DMS53 treated with DMSO at 0.1 percent for 48 hours (cell line): Measurements from ENCODE around the gene POLRMT.

Source experiments
- DNase-seq: peaks from one replicate; lab custom pipeline; 2025; ENCODE audit not compliant: unreplicated experiment; lab: John Stamatoyannopoulos, UW

The POLRMT gene

DNA sequence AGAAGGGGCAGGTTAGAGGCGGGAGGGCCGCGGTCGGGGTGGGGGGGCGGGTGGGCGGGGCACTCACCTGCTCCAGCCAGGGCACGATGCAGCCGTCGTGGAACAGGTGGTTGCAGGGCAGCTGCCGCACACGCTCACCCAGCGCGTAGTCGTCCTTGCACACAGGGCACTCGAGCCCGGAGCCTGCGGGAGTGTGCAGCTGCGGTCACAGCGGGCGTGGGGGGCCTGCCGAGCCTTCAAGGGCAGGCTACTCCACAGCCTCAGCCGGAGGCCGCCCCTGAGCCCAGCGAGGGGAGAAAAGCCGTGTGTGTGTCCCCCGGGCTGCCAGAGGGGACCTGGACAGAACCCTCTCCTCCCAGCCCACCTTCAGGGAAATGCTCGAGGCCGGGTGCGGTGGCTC lies 15.0 kb upstream of the POLRMT start:
- no peak for DNase-seq

DNA sequence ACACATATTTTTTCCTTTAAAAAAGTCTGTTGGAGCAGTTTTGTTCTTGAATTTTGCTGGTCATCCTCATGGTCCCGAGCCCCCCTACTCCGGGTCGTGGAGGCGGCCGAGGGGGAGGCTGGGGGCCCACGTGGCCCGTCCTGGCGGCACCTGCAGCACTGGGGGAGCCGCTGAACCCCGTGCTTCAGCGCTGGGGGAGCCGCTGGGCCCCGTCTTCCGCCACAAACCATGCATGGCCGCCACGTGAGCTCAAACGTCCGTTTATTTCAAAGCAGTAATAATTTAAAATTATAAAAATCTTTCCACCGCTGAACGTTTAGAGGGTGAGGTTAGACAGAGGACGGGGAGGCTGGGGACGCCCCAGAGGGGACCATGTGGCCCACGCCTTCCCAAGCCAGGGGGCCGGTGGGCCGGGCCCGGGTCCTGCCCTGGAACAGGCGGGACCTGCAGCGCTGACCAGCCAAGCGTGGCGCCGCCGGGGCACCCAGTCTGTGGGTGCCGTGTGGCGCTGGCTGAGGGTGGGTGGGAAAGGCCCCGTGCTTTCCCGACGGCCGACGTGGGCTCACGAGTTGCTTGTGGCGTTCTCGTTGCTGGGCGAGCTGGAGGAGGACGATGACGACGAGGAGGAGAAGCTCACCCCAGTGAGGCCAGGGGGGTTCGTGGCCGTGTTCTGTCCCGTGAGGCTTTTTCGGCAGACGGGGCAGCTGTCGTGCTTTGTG lies 14.4 kb upstream of the POLRMT start:
- no peak for DNase-seq

GRCh38 chr19:646779-647565 lies 13.6 kb upstream of the POLRMT start:
- no peak for DNase-seq

- no peak for DNase-seq
These were observed 12.8 kb upstream of the POLRMT start for GRCh38 chr19:645912-646778.

DNA sequence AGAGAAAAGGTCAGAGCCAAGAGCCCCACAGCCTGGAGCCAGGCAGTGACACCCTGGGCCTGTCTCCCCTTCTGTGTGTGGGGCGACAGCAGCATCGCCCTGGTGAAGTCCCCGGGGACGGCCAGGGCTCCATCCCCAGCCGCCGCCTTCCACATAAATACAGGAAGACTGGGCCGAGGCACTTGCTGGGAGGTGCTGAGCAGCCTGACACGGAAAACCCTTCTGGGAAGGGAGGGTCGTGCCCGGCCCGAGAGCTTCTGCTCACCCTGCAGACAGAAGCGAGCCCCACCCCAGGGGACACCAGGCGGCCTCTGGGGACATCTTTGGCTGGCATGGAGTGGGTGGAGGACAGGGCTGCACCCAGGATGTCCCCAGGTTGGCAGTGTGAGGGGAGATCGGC lies 11.5 kb upstream of the POLRMT start:
- DNase-seq: no peak

GRCh38 chr19:644363-644762 lies 11.0 kb upstream of the POLRMT start:
- no peak for DNase-seq

- DNase-seq: no peak
These were observed 10.4 kb upstream of the POLRMT start for GRCh38 chr19:643736-644135.

DNA sequence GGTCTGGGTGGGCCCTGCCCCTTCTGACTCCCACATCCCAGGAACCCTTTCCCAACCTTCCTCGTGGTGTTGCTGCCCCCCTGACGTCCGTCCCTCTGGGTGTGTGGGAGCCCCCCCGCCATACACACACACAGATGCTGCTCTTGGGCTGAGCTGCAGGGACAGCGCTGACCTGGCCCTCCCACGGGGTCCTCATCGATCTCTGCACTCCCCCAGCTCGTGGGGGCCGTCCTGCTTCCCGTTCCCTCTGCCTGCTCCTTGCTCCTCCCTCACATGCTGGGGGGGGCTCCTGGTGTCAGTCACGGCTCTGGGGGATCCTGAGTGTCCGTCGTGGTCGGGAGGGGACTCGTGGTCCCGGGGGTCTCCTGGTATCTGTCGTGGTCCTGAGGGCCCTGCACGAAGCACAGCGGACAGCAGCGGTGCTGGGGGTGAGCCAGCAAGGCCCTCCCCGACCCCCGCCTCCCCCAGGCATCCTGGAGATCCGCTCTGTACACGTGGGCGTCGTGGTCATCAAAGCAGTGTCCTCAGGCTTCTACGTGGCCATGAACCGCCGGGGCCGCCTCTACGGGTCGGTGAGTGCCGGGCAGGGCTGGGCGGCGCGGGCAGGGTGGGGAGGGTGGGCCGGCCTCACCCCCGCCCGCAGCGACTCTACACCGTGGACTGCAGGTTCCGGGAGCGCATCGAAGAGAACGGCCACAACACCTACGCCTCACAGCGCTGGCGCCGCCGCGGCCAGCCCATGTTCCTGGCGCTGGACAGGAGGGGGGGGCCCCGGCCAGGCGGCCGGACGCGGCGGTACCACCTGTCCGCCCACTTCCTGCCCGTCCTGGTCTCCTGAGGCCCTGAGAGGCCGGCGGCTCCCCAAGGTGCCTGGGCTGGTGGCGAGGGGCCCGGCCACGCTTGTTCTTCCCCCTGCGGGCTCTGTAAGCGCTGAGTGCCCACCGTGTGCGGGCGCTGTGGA lies 9.7 kb upstream of the POLRMT start:
- DNase-seq: no peak

GRCh38 chr19:641702-642101 lies 8.4 kb upstream of the POLRMT start:
- DNase-seq: no peak

GRCh38 chr19:640606-641189 lies 7.4 kb upstream of the POLRMT start:
- no peak for DNase-seq

- no peak for DNase-seq
These were observed 6.8 kb upstream of the POLRMT start for GRCh38 chr19:640161-640558.

DNA sequence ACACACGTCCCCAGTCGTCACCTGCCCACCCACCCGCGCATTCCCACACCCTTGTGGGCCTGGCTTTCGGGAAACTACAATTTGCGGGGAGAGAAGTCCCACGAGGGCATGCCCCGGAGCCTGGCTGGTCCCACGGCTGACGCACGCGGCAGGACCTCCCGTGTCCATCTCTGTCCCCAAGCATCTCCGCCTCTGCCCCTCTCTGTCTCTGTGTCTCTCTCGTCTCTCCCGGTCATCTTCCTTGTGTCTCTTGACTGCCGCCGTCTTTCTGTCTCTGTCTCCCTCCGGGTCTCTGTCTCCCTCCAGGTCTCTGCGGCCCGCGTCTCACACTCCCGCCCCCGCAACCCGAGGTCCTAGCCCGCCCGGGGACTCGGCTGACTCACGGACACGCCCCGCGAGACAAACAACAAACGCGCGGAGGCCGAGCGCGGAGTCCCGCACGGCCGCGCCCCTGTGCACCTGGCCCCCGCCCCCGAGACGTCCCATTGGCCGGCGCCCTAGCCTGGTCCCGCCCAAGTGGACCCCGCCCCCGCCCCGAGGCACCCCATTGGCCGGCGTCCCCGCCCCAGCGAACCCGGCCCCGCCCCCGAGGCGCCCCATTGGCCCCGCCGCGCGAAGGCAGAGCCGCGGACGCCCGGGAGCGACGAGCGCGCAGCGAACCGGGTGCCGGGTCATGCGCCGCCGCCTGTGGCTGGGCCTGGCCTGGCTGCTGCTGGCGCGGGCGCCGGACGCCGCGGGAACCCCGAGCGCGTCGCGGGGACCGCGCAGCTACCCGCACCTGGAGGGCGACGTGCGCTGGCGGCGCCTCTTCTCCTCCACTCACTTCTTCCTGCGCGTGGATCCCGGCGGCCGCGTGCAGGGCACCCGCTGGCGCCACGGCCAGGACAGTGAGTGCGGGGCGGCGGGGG lies 6.2 kb upstream of the POLRMT start, which contains the start of gene FGF22:
FGF22 (plus strand) TSS at position 627 of the 908 bp plus-strand sequence; CDS start at position 674, 47 bp downstream.
- DNase-seq: peak; percentile 75

- no peak for DNase-seq
These were observed 5.5 kb upstream of the POLRMT start for GRCh38 chr19:638906-639252.

DNA sequence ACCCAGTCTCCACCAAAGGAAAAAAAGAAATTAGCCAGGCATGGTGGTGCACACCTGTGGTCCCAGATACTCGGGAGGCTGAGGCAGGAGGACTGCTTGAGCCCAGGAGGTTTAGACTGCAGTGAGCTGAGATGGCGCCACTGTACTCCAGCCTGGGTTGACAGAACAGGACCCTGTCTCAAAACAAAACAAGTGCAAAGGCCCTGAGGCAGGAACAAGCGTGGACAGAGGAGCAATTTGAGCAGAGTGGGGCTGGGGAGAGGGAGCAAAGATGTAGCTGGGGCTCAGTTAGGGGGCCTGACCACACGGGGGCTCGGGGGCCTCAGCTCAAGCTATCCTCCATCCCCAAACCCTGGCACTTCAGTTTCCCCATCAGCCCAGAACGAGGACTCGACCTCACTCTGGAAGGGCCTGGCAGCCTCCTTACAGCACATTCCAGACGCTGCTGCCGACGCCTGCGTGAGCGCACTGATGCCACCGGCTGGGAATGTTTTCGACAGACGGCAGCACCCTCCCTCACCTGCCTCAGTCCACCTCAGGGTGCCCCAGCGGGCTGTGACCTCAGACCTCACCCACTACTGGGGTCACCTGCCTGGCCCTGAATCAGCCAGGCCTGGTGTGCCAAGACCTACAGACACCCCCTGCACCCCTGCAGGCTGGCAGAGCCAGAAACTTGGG lies 1.8 kb upstream of the POLRMT start:
- no peak for DNase-seq

GRCh38 chr19:633786-634639 lies 676 bp upstream of the POLRMT start:
- DNase-seq: no peak

- no peak for DNase-seq
These were observed 714 bp downstream of the POLRMT start for GRCh38 chr19:632579-633067.

GRCh38 chr19:629961-630714 lies 3.2 kb downstream of the POLRMT start:
- DNase-seq: no peak
